PFSK-1 (cell line): ENCODE results near the gene MICALL2.

Experiments
- FOXP2 ChIP-seq: optimal IDR thresholded peaks from 2 replicates; pipeline ENCODE3; 2011; ENCODE audit warnings: borderline replicate concordance, control low read depth, inconsistent platforms; ENCODE audit not compliant: insufficient read depth; ENCODE audit errors: extremely low read length, extremely low read depth
- POLR2AphosphoS5 ChIP-seq: IDR thresholded peaks from 2 replicates; pipeline ENCODE4 v1.6.1; 2012; ENCODE audit warnings: low read depth, mild to moderate bottlenecking, control low read depth, low read length, moderate library complexity
- REST ChIP-seq, 2 experiments: IDR thresholded peaks; 2 replicates each; pipeline versions ENCODE4 v1.6.1 to v1.8.0; 2011 to 2012; ENCODE audit warnings: low read depth in 2 of 2, low read length in 2 of 2, control low read depth in 1 of 2, inconsistent platforms in 1 of 2, mild to moderate bottlenecking in 1 of 2, moderate library complexity in 1 of 2; ENCODE audit not compliant: insufficient read depth in 1 of 2
- SIN3A ChIP-seq: IDR thresholded peaks from 2 replicates; pipeline ENCODE4 v1.6.1; 2012; ENCODE audit warnings: mild to moderate bottlenecking, low read length, moderate library complexity, borderline replicate concordance; ENCODE audit not compliant: insufficient read depth
- TAF1 ChIP-seq: IDR thresholded peaks from 2 replicates; pipeline ENCODE4 v1.6.1; 2012; ENCODE audit warnings: low read length, control low read depth, borderline replicate concordance; ENCODE audit not compliant: insufficient read depth

MICALL2 gene

GRCh38 chr7:1481300-1481699, 22.0 kb upstream of the MICALL2 start:
- TF ChIP-seq SIN3A (no peak), TAF1 (no peak), POLR2AphosphoS5 (no peak), REST (IDR thresholded peaks at IDR 0.05; ENCODE audit: insufficient read depth in 1 of 2, low read depth in 2 of 2, low read length in 2 of 2) (no peak), FOXP2 (no peak)

DNA sequence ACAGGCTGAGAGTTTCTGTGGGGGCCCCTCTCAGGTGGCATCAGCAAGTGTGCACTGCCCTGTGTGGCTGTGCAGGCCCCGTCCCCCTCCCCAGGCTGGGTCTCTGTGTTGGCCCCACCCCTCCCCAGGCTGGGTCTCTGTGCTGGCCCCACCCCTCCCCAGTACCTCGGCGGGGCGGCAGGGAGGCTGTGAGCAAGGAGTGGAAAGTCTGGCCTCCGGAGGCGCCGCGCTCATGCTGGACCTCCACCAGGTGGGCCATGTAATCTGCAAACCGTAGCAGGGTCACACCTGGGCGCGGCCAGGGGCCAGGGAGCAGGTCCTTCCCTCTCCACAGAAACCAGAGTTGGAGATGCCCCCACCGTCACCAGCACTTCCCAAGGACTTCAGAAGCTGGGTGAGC, 21.4 kb upstream of the MICALL2 start:
- no peak for TF ChIP-seq TAF1
- no peak for TF ChIP-seq POLR2AphosphoS5
- TF ChIP-seq REST (IDR thresholded peaks at IDR 0.05; ENCODE audit: insufficient read depth in 1 of 2, low read depth in 2 of 2, low read length in 2 of 2) = no peak
- no peak for TF ChIP-seq FOXP2
- TF ChIP-seq SIN3A = no peak

DNA sequence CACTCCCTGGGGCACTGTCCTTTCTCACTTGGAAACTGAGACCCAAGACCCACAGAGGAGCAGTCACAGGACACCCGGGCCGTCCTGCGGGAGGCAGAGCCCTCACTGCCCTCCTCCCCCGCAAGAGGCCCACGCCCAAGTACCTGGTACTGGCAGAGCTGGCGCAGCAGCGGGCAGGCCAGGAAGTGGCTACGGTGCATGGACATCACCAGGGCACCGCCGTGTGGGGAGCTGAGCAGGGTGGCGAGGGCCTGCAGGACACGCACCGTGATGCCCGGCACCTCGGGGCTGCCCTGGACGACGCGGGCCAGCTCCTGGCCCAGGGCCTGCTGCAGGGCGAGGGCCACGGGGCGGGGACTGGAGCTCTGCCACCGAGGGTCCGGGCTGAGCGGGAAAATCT, 20.0 kb upstream of the MICALL2 start:
- TF ChIP-seq FOXP2 (no peak), POLR2AphosphoS5 (no peak), SIN3A (no peak), REST (IDR thresholded peaks at IDR 0.05; ENCODE audit: insufficient read depth in 1 of 2, low read depth in 2 of 2, low read length in 2 of 2) (no peak), TAF1 (no peak)

- TF ChIP-seq SIN3A (no peak), REST (IDR thresholded peaks at IDR 0.05; ENCODE audit: insufficient read depth in 1 of 2, low read depth in 2 of 2, low read length in 2 of 2) (no peak), TAF1 (no peak), FOXP2 (no peak), POLR2AphosphoS5 (no peak)
These were observed 19.2 kb upstream of the MICALL2 start for GRCh38 chr7:1478480-1478879.

DNA sequence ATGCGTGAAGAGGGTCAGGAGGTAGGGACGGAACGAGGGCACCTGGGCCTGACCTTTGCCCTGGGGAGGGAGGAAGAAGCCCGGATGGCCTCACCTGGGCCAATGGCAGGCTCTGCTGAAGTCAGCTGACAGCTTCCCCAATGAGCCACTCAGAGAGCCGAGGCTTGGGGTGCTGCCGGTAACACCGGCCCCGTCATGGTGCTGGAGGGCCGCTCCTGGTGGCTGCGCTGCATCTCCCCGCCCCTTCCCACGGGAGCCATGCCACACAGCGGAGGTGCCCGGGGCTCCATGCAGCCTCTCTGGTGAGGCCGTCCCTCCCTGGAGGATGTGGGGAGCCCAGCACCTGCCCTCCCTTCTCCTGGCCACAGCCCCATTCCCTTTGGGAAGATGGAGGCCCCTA, 17.6 kb upstream of the MICALL2 start:
- TF ChIP-seq FOXP2 = no peak
- TF ChIP-seq SIN3A = no peak
- no peak for TF ChIP-seq POLR2AphosphoS5
- no peak for TF ChIP-seq TAF1
- no peak for TF ChIP-seq REST (IDR thresholded peaks at IDR 0.05; ENCODE audit: insufficient read depth in 1 of 2, low read depth in 2 of 2, low read length in 2 of 2)
